Progenitor cell of endocrine pancreas (in vitro differentiated cells): ENCODE data around the gene ARHGAP15. TPM values are rescaled to one million over a fixed set of nuclear protein-coding genes. Genes with fewer than 3 reads are reported as not detected.

Experiments
- DNase-seq: peaks from one replicate; pipeline ENCODE4 v3.0.0; 2021; ENCODE audit warnings: low spot score; ENCODE audit not compliant: unreplicated experiment
- H3K27ac Mint-ChIP-seq: 2 replicates; pipeline ENCODE4 v1.8.0; 2021; ENCODE audit warnings: mild to moderate bottlenecking, moderate library complexity, mixed read lengths
- H3K27me3 Mint-ChIP-seq: 2 replicates; pipeline ENCODE4 v1.8.0; 2021; ENCODE audit warnings: mixed read lengths
- H3K36me3 Mint-ChIP-seq: 2 replicates; pipeline ENCODE4 v1.8.0; 2022; ENCODE audit warnings: mixed read lengths; ENCODE audit not compliant: insufficient read depth
- H3K4me1 Mint-ChIP-seq: 2 replicates; pipeline ENCODE4 v1.8.0; 2021; ENCODE audit warnings: low read depth, mixed read lengths
- H3K4me3 Mint-ChIP-seq: 2 replicates; pipeline ENCODE4 v1.8.0; 2021; ENCODE audit warnings: low read depth, mild to moderate bottlenecking, moderate library complexity, mixed read lengths
- H3K9me3 Mint-ChIP-seq: 2 replicates; pipeline ENCODE4 v1.8.0; 2021; ENCODE audit warnings: low read depth, mixed read lengths
- CTCF ChIP-seq: fragments of 200-600 bp; sonication (generic); IDR thresholded peaks from one replicate; pipeline ENCODE4 v1.5.0; 2021; ENCODE audit warnings: antibody characterized with exemption, mild to moderate bottlenecking; ENCODE audit not compliant: unreplicated experiment
- total RNA-seq: library from RNA; stranded (reverse); gene quantifications from 2 replicates; pipeline ENCODE4 v1.2.1, GENCODE V29; 2021

ARHGAP15 gene
- total RNA-seq, 1 donor from 2014 or later: not detected

DNA sequence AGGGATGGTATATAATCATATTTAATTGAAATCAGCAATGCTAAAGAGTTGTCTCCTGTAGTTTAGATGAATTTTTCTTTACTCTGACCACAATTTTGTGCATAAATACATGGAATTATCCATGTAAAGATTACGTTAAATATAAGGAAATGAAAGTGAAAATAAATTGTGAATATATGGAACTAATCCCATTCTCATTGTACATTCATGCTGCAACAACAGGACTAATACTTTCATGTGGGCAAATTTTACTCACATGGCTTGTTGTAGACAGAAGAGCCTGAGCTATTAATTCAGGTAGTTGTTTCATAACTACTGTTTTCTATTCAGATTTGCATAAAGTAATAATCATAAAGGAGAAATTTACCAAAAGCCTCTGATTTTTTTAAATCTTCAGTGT lies 357.8 kb downstream of the ARHGAP15 start:
- Mint-ChIP-seq H3K9me3 (no peaks in the 10 kb centered on the region), H3K4me1 (peaks cover 4% of the 10 kb centered on the region), H3K27ac (no peak overlapping the region), H3K36me3 (no peaks in the 10 kb centered on the region), H3K4me3 (no peak overlapping the region), H3K27me3 (no peaks in the 10 kb centered on the region)
- no peak for TF ChIP-seq CTCF
- no peak for DNase-seq

DNA sequence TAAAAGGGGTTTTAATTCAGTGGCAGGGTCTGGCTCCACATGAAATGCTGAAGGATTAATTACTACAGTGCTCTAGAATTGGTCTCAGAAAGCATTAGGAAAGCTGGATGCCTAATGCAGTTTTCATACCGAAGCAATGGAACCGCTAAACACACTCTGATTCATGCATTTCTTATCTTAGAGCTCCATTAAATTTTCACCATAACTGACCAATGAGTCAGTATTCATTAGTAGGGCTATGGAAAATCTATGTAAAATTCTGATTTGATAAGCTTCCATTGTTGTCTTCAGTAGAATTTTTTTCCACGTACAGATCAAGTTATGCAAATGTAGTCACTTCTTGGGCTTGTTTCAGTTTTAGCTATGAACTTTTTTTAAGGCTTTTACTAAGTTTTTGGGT lies 359.9 kb downstream of the ARHGAP15 start:
- Mint-ChIP-seq H3K27ac (no peak overlapping the region), H3K36me3 (no peaks in the 10 kb centered on the region), H3K4me3 (no peak overlapping the region), H3K27me3 (no peaks in the 10 kb centered on the region), H3K4me1 (no peaks in the 10 kb centered on the region), H3K9me3 (peaks cover 9% of the 10 kb centered on the region)
- no peak for DNase-seq
- TF ChIP-seq CTCF: no peak

DNA sequence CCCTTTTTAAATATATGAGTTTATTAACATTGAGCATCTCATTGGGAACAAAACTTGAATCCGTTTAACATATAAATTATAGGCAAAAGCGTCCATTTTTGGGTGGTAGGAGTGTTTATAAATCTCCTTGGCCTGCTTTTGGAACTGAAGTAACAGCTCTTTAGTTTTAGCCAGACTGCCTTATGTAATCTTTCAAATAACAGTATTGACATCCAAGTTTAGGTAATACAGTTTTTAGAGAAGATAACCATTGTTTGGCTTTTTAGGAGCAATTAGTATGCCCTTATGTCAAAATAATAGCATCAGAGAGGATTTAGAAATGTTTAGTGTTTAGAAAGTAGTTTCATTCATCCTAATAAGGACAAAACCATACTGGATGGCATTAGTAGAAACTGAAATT lies 361.9 kb downstream of the ARHGAP15 start:
- no peak overlapping the region for H3K27ac Mint-ChIP-seq
- no peak for DNase-seq
- H3K36me3 Mint-ChIP-seq: no peaks in the 10 kb centered on the region
- no peaks in the 10 kb centered on the region for H3K27me3 Mint-ChIP-seq
- H3K4me1 Mint-ChIP-seq: no peaks in the 10 kb centered on the region
- H3K9me3 Mint-ChIP-seq: peaks cover 12% of the 10 kb centered on the region
- H3K4me3 Mint-ChIP-seq: no peak overlapping the region
- TF ChIP-seq CTCF: no peak

- Mint-ChIP-seq H3K4me1 (no peaks in the 10 kb centered on the region), H3K4me3 (no peak overlapping the region), H3K27me3 (no peaks in the 10 kb centered on the region), H3K9me3 (peaks cover 12% of the 10 kb centered on the region), H3K27ac (no peak overlapping the region), H3K36me3 (no peaks in the 10 kb centered on the region)
- no peak for TF ChIP-seq CTCF
- DNase-seq: no peak
Measured at GRCh38 chr2:143493339-143493738, 364.1 kb downstream of the ARHGAP15 start.

DNA sequence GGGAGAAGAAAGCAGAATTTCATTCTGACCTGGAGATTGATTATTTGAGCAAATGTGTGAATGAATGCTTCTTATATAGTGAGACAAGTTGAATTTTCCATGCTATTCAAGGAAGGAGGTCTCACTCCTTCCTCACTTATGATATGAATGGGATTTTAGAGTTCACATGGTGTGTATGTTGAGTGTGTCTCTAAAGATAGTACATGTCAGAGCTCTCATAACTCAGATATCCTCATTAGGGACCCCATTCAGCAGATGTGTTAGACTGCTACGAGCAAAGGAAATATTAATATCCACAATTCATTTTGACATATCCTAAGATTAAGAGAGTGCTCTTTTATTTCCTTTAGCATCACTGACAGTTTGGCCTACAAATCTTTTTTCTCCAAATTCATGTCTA lies 368.5 kb downstream of the ARHGAP15 start:
- Mint-ChIP-seq H3K27me3 (no peaks in the 10 kb centered on the region), H3K4me3 (no peak overlapping the region), H3K36me3 (no peaks in the 10 kb centered on the region), H3K27ac (no peak overlapping the region), H3K4me1 (peaks cover 7% of the 10 kb centered on the region), H3K9me3 (peaks cover 12% of the 10 kb centered on the region)
- no peak for DNase-seq
- no peak for TF ChIP-seq CTCF
